Mesenchymal stem cell (in vitro differentiated cells and primary cell): ENCODE results near the gene MEIKIN.
"Not testable (repeated sequence)": the region's sequence is repeated elsewhere in the genome, so short reads cannot be mapped to it uniquely, and the experiment has no call there.

Source experiments
- DNase-seq: peaks from one replicate; pipeline ENCODE4 v3.0.0-alpha.2; 2013
- H2AFZ ChIP-seq: one replicate; pipeline ENCODE4 v1.6.1; 2013; ENCODE audit warnings: low read depth, mild to moderate bottlenecking, control low read depth, inconsistent platforms, low read length, moderate library complexity
- H2AK5ac ChIP-seq: 2 replicates; pipeline ENCODE4 v1.6.1; 2013; ENCODE audit warnings: low read length, moderate library complexity, mild to moderate bottlenecking, inconsistent platforms; ENCODE audit not compliant: severe bottlenecking
- H2BK120ac ChIP-seq: one replicate; pipeline ENCODE4 v1.6.1; 2013; ENCODE audit warnings: low read depth, mild to moderate bottlenecking, inconsistent platforms, low read length, moderate library complexity
- H2BK12ac ChIP-seq, 2 experiments: one replicate each; pipeline ENCODE4 v1.6.1; 2013; ENCODE audit warnings: inconsistent platforms in 2 of 2, low read length in 2 of 2, mild to moderate bottlenecking in 2 of 2, moderate library complexity in 2 of 2, control low read depth in 1 of 2
- H2BK15ac ChIP-seq: one replicate; pipeline ENCODE4 v1.6.1; 2013; ENCODE audit warnings: mild to moderate bottlenecking, low read depth, inconsistent platforms; ENCODE audit not compliant: poor library complexity, severe bottlenecking
- H2BK5ac ChIP-seq: 2 replicates; pipeline ENCODE4 v1.6.1; 2013; ENCODE audit warnings: low read depth, mild to moderate bottlenecking, low read length, control low read depth, inconsistent platforms; ENCODE audit not compliant: poor library complexity, severe bottlenecking
- H3K14ac ChIP-seq, 2 experiments: one replicate each; pipeline ENCODE4 v1.6.1; 2013; ENCODE audit warnings: inconsistent platforms in 2 of 2, low read length in 2 of 2, control low read depth in 1 of 2, mild to moderate bottlenecking in 1 of 2, moderate library complexity in 1 of 2
- H3K18ac ChIP-seq, 2 experiments: one replicate each; pipeline ENCODE4 v1.6.1; 2013; ENCODE audit warnings: inconsistent platforms in 2 of 2, low read length in 2 of 2, control low read depth in 1 of 2, low read depth in 1 of 2, mild to moderate bottlenecking in 1 of 2
- H3K23ac ChIP-seq, 2 experiments: one replicate each; pipeline ENCODE4 v1.6.1; 2013; ENCODE audit warnings: inconsistent platforms in 2 of 2, low read length in 2 of 2, mild to moderate bottlenecking in 2 of 2, moderate library complexity in 2 of 2, control low read depth in 1 of 2
- H3K27ac ChIP-seq: 2 replicates; pipeline ENCODE4 v1.5.1; 2013; ENCODE audit warnings: mild to moderate bottlenecking, moderate library complexity, low read length, control low read depth, inconsistent platforms; ENCODE audit not compliant: poor library complexity, severe bottlenecking
- H3K27me3 ChIP-seq, 2 experiments: 2 replicates each; pipeline versions ENCODE4 v1.6.1 to v1.7.0; 2013; ENCODE audit warnings: low read length in 2 of 2, mild to moderate bottlenecking in 2 of 2, moderate library complexity in 2 of 2, control low read depth in 1 of 2, inconsistent platforms in 1 of 2; ENCODE audit not compliant: control insufficient read depth in 1 of 2, insufficient read depth in 1 of 2
- H3K36me3 ChIP-seq, 2 experiments: 2 replicates each; pipeline versions ENCODE4 v1.6.1 to v1.7.0; 2013; ENCODE audit warnings: low read length in 2 of 2, control low read depth in 1 of 2, inconsistent platforms in 1 of 2, low read depth in 1 of 2, mild to moderate bottlenecking in 1 of 2; ENCODE audit not compliant: insufficient read depth in 2 of 2, control insufficient read depth in 1 of 2
- H3K4ac ChIP-seq, 2 experiments: one replicate each; pipeline ENCODE4 v1.6.1; 2013; ENCODE audit warnings: inconsistent platforms in 2 of 2, low read length in 2 of 2, mild to moderate bottlenecking in 2 of 2, moderate library complexity in 2 of 2, control low read depth in 1 of 2, low read depth in 1 of 2
- H3K4me1 ChIP-seq: 2 replicates; pipeline ENCODE4 v1.6.1; 2013; ENCODE audit warnings: low read depth, low read length, control low read depth; ENCODE audit not compliant: control insufficient read depth, insufficient read depth
- H3K4me2 ChIP-seq: 2 replicates; pipeline ENCODE4 v1.6.1; 2013; ENCODE audit warnings: low read length, mild to moderate bottlenecking, inconsistent platforms; ENCODE audit not compliant: poor library complexity, severe bottlenecking
- H3K4me3 ChIP-seq, 2 experiments: 2 replicates each; pipeline versions ENCODE4 v1.5.1 to v1.7.0; 2013; ENCODE audit warnings: low read length in 2 of 2, mild to moderate bottlenecking in 2 of 2, control low read depth in 1 of 2, low read depth in 1 of 2; ENCODE audit not compliant: insufficient read depth in 1 of 2
- H3K79me1 ChIP-seq: replicated peaks from 2 replicates; pipeline ENCODE4 v1.6.1; 2013; ENCODE audit warnings: mild to moderate bottlenecking, control low read depth, low read length, inconsistent platforms; ENCODE audit not compliant: poor library complexity, severe bottlenecking
- H3K9ac ChIP-seq: 2 replicates; pipeline ENCODE4 v1.7.0; 2013; ENCODE audit warnings: mild to moderate bottlenecking, low read length, moderate library complexity
- H3K9me3 ChIP-seq: 2 replicates; pipeline ENCODE4 v1.7.0; 2013; ENCODE audit warnings: mild to moderate bottlenecking, low read length; ENCODE audit not compliant: control insufficient read depth
- H4K8ac ChIP-seq: one replicate; pipeline ENCODE4 v1.6.1; 2013; ENCODE audit warnings: inconsistent platforms, mild to moderate bottlenecking, low read length, moderate library complexity
- H4K91ac ChIP-seq: one replicate; pipeline ENCODE4 v1.6.1; 2013; ENCODE audit warnings: mild to moderate bottlenecking, low read length, inconsistent platforms
- WGBS: methylation state at CpG from one replicate; pipeline ENCODE4 v1.1.7; 2013; ENCODE audit warnings: mixed read lengths; 5-methylcytosine and 5-hydroxymethylcytosine counted together

The MEIKIN gene

DNA sequence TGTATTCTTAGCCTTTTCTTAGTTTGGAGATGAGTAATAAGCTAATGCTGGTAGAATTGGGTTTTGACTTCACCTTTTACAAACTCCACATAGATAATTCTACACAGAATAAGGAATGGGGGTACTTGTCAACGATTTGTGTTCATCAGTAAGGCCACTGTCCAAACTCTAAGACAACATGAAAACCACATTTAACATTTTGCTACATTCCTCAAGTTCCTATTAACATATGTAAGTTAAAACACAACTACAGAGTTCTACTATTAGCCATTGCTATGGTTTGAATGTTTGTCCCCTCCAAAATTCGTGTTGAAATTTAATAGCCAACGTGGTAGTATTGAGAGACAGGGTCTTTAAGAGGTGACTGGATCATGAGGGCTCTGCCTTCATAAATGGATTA lies 31.9 kb downstream of the MEIKIN start:
- 32% methylated on average over 3 of the region's 3 CpGs for WGBS
- Histone ChIP-seq H2AK5ac (no peak overlapping the region), H2BK15ac (no peak overlapping the region)

DNA sequence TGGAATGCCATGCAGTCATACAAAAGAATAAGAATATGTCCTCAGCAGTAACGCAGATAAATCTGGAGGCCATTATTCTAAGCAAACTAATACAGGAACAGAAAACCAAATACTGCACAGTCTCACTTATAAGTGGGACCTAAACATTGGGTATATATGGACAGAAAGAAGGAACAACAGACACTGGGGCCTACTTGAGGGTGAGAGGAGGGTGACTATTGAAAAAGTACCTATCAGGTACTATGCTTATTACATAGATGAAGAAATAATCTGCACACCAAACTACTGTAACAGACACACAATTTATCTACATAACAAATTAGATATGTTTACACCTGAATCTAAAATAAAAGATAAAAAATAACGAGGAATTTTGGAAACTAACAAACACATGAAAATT lies 38.8 kb downstream of the MEIKIN start:
- no peak overlapping the region for H2AK5ac ChIP-seq

More for the DNA sequence above, 31.9 kb downstream of the MEIKIN start:
- no peaks in the 10 kb centered on the region for H3K79me1 ChIP-seq
- H3K27me3 ChIP-seq, result peaks cover 0 to 7% of the 10 kb centered on the region in 2 experiments
- H3K14ac ChIP-seq, result no peak overlapping the region
- H4K91ac ChIP-seq, result no peak overlapping the region
- H3K36me3 ChIP-seq, result no peaks in the 10 kb centered on the region
- no peaks in the 10 kb centered on the region for H3K9me3 ChIP-seq
- no peak overlapping the region for H3K4me3 ChIP-seq
- H3K23ac ChIP-seq, result no peak overlapping the region
- no peak overlapping the region for H4K8ac ChIP-seq
- no peak overlapping the region for H2BK12ac ChIP-seq
- no peak overlapping the region for H2BK5ac ChIP-seq
- H3K27ac ChIP-seq, result no peak overlapping the region
- DNase-seq, result no peak
- H2AFZ ChIP-seq, result no peak overlapping the region
- no peak overlapping the region for H3K18ac ChIP-seq
- no peak overlapping the region for H3K4ac ChIP-seq
- no peak overlapping the region for H3K4me2 ChIP-seq
- no peak overlapping the region for H3K9ac ChIP-seq
- H3K4me1 ChIP-seq, result no peaks in the 10 kb centered on the region
- H2BK120ac ChIP-seq, result no peak overlapping the region

DNA sequence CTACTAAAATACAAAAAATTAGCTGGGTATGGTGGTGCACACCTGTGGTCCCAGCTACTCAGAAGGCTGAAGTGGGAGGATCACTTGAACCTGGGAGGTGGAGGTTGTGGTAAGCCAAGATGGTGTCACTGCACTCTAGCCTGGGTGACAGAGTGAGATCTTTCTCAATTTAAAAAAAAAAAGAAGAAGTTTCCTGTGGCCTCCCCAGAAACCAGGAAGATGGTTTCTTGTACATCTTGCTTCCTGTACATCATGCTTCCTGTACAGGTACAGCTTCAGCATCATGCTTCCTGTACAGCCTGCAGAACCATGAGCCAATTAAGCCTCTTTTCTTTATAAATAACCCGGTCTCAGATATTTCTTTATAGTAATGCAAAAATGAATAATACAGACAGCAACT lies 43.2 kb downstream of the MEIKIN start:
- H4K8ac ChIP-seq, H2BK120ac ChIP-seq, H3K23ac ChIP-seq, H3K36me3 ChIP-seq, H3K4me2 ChIP-seq, H3K4ac ChIP-seq, H2BK12ac ChIP-seq, H3K9ac ChIP-seq, H4K91ac ChIP-seq, DNase-seq, H3K4me1 ChIP-seq, H3K4me3 ChIP-seq, H2AK5ac ChIP-seq, H2AFZ ChIP-seq, H2BK15ac ChIP-seq, H3K27ac ChIP-seq, H3K27me3 ChIP-seq, H3K79me1 ChIP-seq, H2BK5ac ChIP-seq, H3K18ac ChIP-seq, H3K14ac ChIP-seq: not testable (repeated sequence)
- peaks cover 15% of the 10 kb centered on the region for H3K9me3 ChIP-seq
- no CpG with 5 or more reads among the region's 1 CpG for WGBS

More for the DNA sequence above, 38.8 kb downstream of the MEIKIN start:
- no peak overlapping the region for H2AFZ ChIP-seq
- no peak overlapping the region for H4K91ac ChIP-seq
- no peak overlapping the region for H2BK12ac ChIP-seq
- H2BK15ac ChIP-seq, result no peak overlapping the region
- H3K4me2 ChIP-seq, result no peak overlapping the region
- no peak overlapping the region for H3K27ac ChIP-seq
- no peak overlapping the region for H3K18ac ChIP-seq
- H3K14ac ChIP-seq, result no peak overlapping the region
- no CpG with 5 or more reads among the region's 2 CpGs for WGBS
- H3K4me1 ChIP-seq, result no peaks in the 10 kb centered on the region
- no peak overlapping the region for H3K9ac ChIP-seq
- no peak overlapping the region for H4K8ac ChIP-seq
- H3K27me3 ChIP-seq, result no peaks in the 10 kb centered on the region
- no peak for DNase-seq
- no peak overlapping the region for H3K23ac ChIP-seq
- H3K9me3 ChIP-seq, result peaks cover 16% of the 10 kb centered on the region
- H2BK5ac ChIP-seq, result no peak overlapping the region
- H3K4ac ChIP-seq, result no peak overlapping the region
- no peaks in the 10 kb centered on the region for H3K79me1 ChIP-seq
- no peaks in the 10 kb centered on the region for H3K36me3 ChIP-seq
- no peak overlapping the region for H3K4me3 ChIP-seq
- no peak overlapping the region for H2BK120ac ChIP-seq

DNA sequence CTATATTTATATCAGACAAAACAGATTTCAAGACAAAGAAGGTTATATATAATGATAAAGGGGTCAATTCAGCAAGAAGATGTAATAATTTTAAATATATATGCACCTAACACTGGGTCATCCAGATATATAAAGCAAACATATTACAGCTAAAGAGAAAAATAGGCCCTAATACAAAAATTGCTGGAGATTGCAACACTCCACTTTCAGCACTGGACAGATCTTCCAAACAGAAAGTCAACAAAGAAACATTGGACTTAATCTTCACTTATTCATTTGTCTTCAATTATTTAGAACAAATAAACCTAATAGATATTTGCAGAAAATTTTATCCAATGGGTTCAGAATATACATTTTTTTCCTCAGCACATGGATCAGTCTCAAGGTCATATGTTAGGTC lies 45.8 kb downstream of the MEIKIN start:
- DNase-seq, result peak; percentile 6
- no peaks in the 10 kb centered on the region for H3K79me1 ChIP-seq
- peaks cover 11% of the 10 kb centered on the region for H3K9me3 ChIP-seq
- no peak overlapping the region for H3K4me2 ChIP-seq
- H3K36me3 ChIP-seq, result peaks cover 0 to 4% of the 10 kb centered on the region in 2 experiments
- H3K14ac ChIP-seq, result no peak overlapping the region
- H4K8ac ChIP-seq, result no peak overlapping the region
- no peak overlapping the region for H2AK5ac ChIP-seq
- H3K4ac ChIP-seq, result no peak overlapping the region
- no peak overlapping the region for H2BK120ac ChIP-seq
- H2BK5ac ChIP-seq, result no peak overlapping the region
- H3K4me3 ChIP-seq, result no peak overlapping the region
- H3K4me1 ChIP-seq, result no peaks in the 10 kb centered on the region
- no peak overlapping the region for H3K27ac ChIP-seq
- no peak overlapping the region for H3K18ac ChIP-seq
- no peak overlapping the region for H2BK15ac ChIP-seq
- H2BK12ac ChIP-seq, result no peak overlapping the region
- H4K91ac ChIP-seq, result no peak overlapping the region
- no peaks in the 10 kb centered on the region for H3K27me3 ChIP-seq
- no peak overlapping the region for H2AFZ ChIP-seq
- no peak overlapping the region for H3K9ac ChIP-seq
- no peak overlapping the region for H3K23ac ChIP-seq
